ENCODE data around the gene CAMP. TPM values are rescaled to one million over a fixed set of nuclear protein-coding genes. Genes with fewer than 3 reads are reported as not detected.

CAMP gene
- total RNA-seq, 1 donor from 2014 or later: not detected

GRCh38 chr3:48214225-48214624 lies 9.1 kb upstream of the CAMP start:
- DNase-seq (ENCODE audit: low read depth in 2 of 2): no peak

DNA sequence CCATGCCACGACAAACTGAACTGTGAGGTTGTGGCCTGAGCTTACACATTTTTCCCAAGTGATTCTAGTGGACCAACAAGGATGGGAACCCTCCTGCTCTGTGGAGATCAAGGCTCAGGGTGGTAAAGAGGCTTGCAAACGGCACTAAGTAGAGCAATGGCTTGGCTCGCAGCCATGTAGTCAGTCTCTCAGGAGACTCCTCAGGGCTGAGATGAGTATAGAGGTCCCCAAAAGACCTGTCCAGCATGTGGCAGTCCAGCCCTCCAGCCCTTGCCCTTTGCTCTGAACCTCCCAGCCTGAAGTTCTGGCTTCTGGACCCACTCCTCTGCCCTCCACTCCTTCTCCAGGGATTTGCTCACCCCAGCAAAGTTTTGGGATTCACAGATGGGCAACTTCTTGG lies 8.3 kb upstream of the CAMP start:
- DNase-seq (ENCODE audit: low read depth in 2 of 2): no peak

GRCh38 chr3:48215466-48215865 lies 7.8 kb upstream of the CAMP start:
- no peak for DNase-seq (ENCODE audit: low read depth in 2 of 2)

- no peak for DNase-seq (ENCODE audit: low read depth in 2 of 2)
Observed at GRCh38 chr3:48215876-48216275, 7.4 kb upstream of the CAMP start.

DNA sequence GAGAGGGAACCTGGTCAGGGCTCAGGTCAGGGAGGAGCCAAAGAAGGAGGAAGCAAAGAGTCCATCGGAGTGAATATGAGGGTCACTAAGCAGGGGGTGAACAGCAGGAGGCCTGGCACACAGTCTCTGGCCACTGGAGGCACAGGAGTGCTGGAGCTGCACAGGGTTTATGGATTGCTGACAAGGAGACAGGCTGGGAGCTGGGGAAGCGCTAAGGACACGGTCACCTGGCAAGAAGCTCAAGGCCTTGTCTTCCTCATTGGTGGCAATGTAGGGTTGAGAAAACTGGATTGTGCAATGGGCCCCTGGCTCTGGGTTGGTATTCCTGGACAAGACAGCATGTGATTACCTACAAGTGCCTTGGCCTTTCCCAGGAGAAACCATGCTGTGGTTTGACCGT lies 5.8 kb upstream of the CAMP start:
- DNase-seq (ENCODE audit: low read depth in 2 of 2): no peak

DNA sequence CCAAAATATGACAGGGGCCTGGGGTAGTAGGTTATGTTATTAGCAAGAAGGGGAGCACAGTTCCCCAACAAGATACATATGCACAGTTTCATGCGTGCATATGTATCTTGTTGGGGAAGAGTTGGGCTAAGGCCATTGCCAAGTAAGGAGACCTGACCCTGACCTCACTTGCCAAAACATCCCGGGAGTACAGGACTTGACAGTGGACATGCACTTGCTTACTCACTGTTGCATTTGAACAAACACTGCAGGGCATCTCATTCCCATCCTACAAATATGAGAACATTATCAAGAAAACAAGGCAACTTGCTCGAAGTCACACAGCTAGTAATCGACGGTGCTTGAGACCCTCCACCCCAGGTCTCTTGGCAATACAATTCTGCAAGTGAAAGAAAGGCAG lies 4.8 kb upstream of the CAMP start:
- DNase-seq (ENCODE audit: low read depth in 2 of 2): no peak

DNA sequence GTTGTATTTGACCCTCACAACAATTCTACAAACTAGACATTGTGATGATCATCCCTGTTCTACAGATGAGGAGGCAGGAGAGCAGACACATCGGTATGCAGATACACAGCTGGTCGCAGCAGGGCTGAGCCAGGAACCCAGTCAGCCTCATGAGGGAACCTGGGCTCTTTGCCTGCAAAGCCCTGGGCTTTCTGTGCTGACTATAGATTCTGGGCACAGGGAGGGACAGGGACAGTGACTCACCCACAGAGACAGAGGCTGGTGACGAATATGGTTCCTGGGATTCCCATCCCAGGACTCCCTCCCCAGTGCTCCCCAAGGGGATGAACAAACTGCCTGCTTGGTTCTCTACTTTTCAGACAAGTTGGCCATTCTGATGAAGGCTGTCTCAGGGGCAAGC lies 3.8 kb upstream of the CAMP start:
- DNase-seq (ENCODE audit: low read depth in 2 of 2): no peak

DNA sequence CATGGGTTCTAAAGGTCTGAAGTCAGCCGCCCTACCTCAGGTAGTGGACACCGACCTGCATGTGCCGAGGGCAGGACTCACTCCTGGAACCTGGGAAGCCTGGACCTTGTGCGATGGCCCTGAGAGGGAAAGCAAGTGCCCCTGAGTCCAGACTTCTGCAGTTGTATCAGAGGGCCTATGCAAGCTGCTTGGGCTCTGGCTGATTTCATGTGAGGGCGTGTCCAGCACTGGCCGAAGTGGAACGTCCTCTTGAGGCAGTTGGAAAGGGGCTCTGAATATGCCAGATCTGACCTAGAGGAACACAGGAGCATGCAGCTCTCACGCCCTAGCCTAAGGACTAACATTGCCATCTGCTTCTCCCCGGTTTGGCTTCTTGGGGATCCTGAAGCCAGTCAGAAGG lies 2.5 kb upstream of the CAMP start:
- DNase-seq (ENCODE audit: low read depth in 2 of 2): no peak

DNA sequence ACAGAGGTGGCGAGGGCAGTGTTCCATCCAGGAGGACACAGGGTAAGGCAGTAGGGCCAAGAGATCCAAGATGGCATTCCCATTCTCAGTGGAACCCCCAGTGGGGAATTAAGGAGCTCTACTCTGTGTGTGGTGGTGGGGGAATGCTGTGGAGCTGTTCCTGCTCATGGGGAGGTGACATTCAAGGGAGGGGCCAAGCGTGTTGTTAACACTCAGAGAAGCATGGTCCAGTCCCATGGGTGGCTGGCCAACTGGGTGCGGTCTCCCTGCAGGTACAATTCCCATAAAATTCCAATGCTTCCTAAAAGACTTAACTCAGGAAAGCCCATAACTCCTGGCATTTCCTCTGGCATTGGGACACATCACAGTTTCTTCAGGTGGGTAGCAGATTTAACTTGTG lies 2.3 kb downstream of the CAMP start:
- no peak for DNase-seq (ENCODE audit: low read depth in 2 of 2)

GRCh38 chr3:48226939-48227338 lies 3.6 kb downstream of the CAMP start:
- DNase-seq (ENCODE audit: low read depth in 2 of 2): no peak

- no peak for DNase-seq (ENCODE audit: low read depth in 2 of 2)
Observed at GRCh38 chr3:48232232-48232631, 8.9 kb downstream of the CAMP start.

GRCh38 chr3:48232734-48233133 lies 9.4 kb downstream of the CAMP start:
- DNase-seq (ENCODE audit: low read depth in 2 of 2): peak; percentile 74 to 79

GRCh38 chr3:48233542-48233941 lies 10.2 kb downstream of the CAMP start:
- DNase-seq (ENCODE audit: low read depth in 2 of 2): no peak

GRCh38 chr3:48236531-48236930 lies 13.2 kb downstream of the CAMP start:
- no peak for DNase-seq (ENCODE audit: low read depth in 2 of 2)

GRCh38 chr3:48238531-48239085 lies 15.3 kb downstream of the CAMP start:
- DNase-seq (ENCODE audit: low read depth in 2 of 2): no peak

GRCh38 chr3:48240000-48240963 lies 17.0 kb downstream of the CAMP start:
- DNase-seq (ENCODE audit: low read depth in 2 of 2): no peak

DNA sequence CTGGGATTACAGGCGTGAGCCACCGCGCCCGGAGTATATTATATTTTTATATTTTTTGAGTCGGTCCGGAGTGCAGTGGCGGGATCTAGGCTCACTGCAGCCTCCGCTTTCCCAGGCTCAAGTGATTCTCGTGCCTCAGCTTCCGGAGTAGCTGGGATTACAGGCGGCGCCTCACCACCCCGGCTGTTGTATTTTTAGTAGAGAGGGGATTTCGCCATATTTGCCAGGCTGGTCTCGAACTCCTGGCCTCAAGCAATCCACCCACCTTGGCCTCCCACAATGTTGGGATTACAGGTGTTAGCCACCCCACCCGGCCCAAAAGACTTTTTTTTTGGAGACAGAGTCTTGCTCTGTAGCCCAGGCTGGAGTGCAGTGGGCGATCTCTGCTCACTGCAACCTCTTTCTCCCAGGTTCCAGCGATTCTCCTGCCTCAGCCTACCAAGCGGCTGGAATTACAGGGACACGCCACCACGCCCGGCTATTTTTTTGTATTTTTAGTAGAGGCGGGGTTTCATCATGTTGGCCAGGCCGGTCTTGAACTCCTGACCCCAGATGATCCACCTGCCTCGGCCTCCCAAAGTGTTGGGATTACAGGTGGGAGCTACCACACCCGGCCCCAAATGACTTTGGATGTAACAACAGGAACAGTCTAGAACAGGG lies 18.6 kb downstream of the CAMP start:
- DNase-seq (ENCODE audit: low read depth in 2 of 2): peak; percentile 34 to 63

GRCh38 chr3:48243886-48244285 lies 20.6 kb downstream of the CAMP start:
- no peak for DNase-seq (ENCODE audit: low read depth in 2 of 2)

DNA sequence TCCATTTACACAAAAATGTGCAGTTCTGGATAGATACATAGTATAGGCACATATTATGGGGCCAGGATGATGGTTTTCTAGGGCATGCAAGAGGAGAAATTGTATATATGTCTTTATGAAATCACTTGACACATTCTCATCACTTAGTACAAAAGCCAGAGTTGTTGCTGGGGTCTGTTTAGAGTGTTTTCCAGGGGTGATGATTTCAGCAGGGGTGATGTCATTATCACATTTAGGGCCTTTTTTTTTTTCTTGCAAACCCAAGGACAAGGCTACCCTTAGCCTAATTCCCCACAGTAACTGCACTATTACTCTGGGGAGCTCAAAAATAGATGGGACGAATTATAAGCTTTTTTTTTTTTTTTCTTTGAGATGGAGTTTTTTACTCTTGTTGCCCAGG lies 21.2 kb downstream of the CAMP start:
- no peak for DNase-seq (ENCODE audit: low read depth in 2 of 2)

DNA sequence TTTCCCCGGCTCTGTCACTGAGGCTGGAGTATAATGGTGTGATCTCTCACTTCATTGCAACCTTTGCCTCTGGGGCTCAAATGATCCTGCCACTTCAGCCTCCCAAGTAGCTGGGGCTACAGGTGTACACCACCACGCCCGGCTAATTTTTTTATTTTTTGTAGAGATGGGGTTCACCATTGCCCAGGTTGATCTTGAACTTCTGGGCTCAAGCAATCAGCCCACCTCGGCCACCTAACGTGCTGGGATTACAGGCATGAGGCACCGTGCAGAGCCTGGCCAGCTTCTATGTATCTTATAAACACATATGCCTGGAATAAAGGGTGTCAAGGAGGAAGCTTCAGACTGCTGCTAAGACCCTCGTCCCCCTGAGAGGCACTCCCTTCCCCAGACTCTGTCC lies 21.8 kb downstream of the CAMP start:
- DNase-seq (ENCODE audit: low read depth in 2 of 2): no peak

DNA sequence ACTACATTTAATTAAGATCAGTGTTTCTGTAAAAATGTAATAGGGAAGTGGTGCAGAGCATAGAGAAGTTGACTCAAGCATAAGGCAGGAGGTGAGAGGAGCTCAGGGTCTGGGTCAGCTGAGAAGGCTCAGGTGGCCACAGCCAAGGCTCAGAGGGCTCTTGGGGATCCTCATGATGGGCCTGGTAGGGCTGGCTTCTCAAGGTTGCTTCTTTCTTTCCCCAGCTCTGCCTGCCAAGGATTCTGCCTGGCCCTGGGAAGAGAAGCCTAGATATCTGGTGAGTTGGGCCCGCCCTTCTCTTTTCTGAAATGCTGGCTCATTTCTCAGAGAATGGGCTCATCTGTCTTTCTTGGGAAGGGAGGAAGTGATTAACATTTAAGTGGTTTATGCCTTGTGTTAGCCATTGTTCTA lies 24.1 kb downstream of the CAMP start:
- DNase-seq (ENCODE audit: low read depth in 2 of 2): peak in 1 of 2 donors; percentile 89

GRCh38 chr3:48248095-48248850 lies 25.0 kb downstream of the CAMP start:
- DNase-seq (ENCODE audit: low read depth in 2 of 2): peak; percentile 16 to 80
